K562 (cell line): ENCODE results near the gene MLXIPL. TPM values are rescaled to one million over a fixed set of nuclear protein-coding genes. Genes with fewer than 3 reads are reported as not detected.

Experiments used
- ELF1 ChIP-seq: fragments of 200-800 bp; sonication (Bioruptor generic); IDR thresholded peaks from 2 replicates; pipeline ENCODE4 v1.6.1; 2016; ENCODE audit warnings: missing genetic modification characterization, missing compliant biosample characterization
- HDGF ChIP-seq: fragments of 450-650 bp; IDR thresholded peaks from 2 replicates; pipeline ENCODE4 v1.6.1; 2016
- NFRKB ChIP-seq: fragments of 450-650 bp; IDR thresholded peaks from 2 replicates; pipeline ENCODE4 v1.6.1; 2016; ENCODE audit warnings: low read depth
- PCBP2 ChIP-seq: fragments of 200-400 bp; formaldehyde crosslinking; IDR thresholded peaks from 2 replicates; pipeline ENCODE4 v1.6.1; 2018; ENCODE audit warnings: low read length, low read depth, mild to moderate bottlenecking, moderate library complexity; ENCODE audit not compliant: poor library complexity, severe bottlenecking
- POLR2A ChIP-seq: fragments of 450-650 bp; conservative IDR thresholded peaks from 2 replicates; pipeline ENCODE4 v1.6.1; 2016
- SUPT5H ChIP-seq: fragments of 450-650 bp; IDR thresholded peaks from 2 replicates; pipeline ENCODE4 v1.6.1; 2016
- WHSC1 ChIP-seq: IDR thresholded peaks from one replicate; pipeline ENCODE4 v1.6.1; 2012; ENCODE audit warnings: low read length, control low read depth, inconsistent platforms
- ZNF644 ChIP-seq: fragments of 200-800 bp; sonication (Bioruptor generic); IDR thresholded peaks from 2 replicates; pipeline ENCODE4 v1.6.1; 2016; ENCODE audit warnings: low read depth, missing genetic modification characterization, missing compliant biosample characterization
- polyA plus RNA-seq, 8 experiments: library from polyadenylated mRNA; depleted of rRNA in 4 of 8; stranded (reverse) in 5 of 8; unstranded in 3 of 8; fragments of >200 nt; fragmentation: Nextera tagmentation in 2 of 8; fragmentation: Illumina TruSeq in 1 of 8; extraction: Ambion mirVana in 2 of 8; extraction: Trizol in 1 of 8; gene quantifications; 2 replicates each; pipeline versions ENCODE4 v1.2.1 to v1.2.3, GENCODE V29; 2011 to 2014; ENCODE audit warnings: inconsistent platforms in 1 of 8, missing spikeins in 1 of 8
- total RNA-seq, 7 experiments: library from RNA; depleted of rRNA in 6 of 7; stranded (reverse); fragments of >200 nt in 6 of 7; fragmentation: Illumina TruSeq in 2 of 7; extraction: Trizol in 2 of 7; gene quantifications; 2 replicates each; pipeline versions ENCODE4 v1.2.1 to v1.2.3, GENCODE V29; 2011 to 2021; ENCODE audit warnings: low replicate concordance in 1 of 7
- TF ChIP-seq, protein P1 (sequence below), 3 experiments: IDR thresholded peaks in 2 of 3; conservative IDR thresholded peaks in 1 of 3; 2 replicates each; pipeline ENCODE4 v1.5.1; 2011 to 2012; ENCODE audit warnings: low read length in 3 of 3, mild to moderate bottlenecking in 3 of 3, control low read depth in 2 of 3, improper control_type of control experiment in 1 of 3, inconsistent platforms in 1 of 3, low read depth in 1 of 3, mixed read lengths in 1 of 3, moderate library complexity in 1 of 3; ENCODE audit not compliant: insufficient read depth in 2 of 3
- TF ChIP-seq, protein P2 (sequence below): fragments of 450-650 bp; IDR thresholded peaks from one replicate; pipeline ENCODE4 v1.6.1; 2018; ENCODE audit warnings: mild to moderate bottlenecking, moderate library complexity; ENCODE audit not compliant: partially characterized antibody
- TF ChIP-seq, protein P3 (sequence below): fragments of 450-650 bp; IDR thresholded peaks from 2 replicates; pipeline ENCODE4 v1.6.1; 2016; ENCODE audit warnings: borderline replicate concordance
- TF ChIP-seq, protein P4 (sequence below): fragments of 200-800 bp; sonication (Bioruptor generic); IDR thresholded peaks from 2 replicates; pipeline ENCODE4 v1.6.1; 2017; ENCODE audit warnings: missing genetic modification characterization, missing compliant biosample characterization
- TF ChIP-seq, protein P5 (sequence below): fragments of 250-450 bp; sonication (Bioruptor Pico); IDR thresholded peaks from 2 replicates; pipeline ENCODE4 v1.8.0; 2022; ENCODE audit warnings: moderate library complexity, mild to moderate bottlenecking, inconsistent platforms

MLXIPL gene
- total and polyA plus RNA-seq, 9 of the 15 experiments (the other 6 are each of a cell fraction or from before 2014, with no cell fraction given): 0.11 to 18.4 (median 1.4) TPM

DNA sequence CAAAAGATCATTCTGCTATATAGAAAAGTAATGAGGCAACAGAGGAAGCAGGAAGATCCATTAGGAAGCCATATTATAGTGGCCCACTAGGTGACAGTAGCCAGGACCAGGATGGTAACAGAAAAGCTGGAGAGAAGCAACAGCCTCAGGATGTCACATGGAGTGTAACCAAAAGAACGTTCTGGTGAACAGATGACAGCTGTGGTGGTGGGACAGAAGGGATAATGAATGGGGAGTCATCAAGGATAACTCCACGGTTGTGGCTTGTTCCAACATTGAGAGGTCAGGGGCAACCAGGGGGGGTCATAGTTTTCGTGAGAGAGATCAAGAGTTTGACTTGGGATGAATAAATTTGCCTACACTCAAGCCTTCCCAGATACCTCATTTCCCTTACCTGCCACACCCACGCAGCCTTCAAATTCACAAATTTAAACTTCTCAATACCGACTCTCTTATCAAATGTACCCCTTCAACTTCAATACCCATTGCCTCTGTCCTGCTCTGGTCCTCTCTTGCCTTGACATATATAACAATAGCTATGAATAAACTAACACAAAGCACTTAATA is 55.2 kb downstream of the MLXIPL start (continued):
- TF ChIP-seq HDGF: no peak
- TF ChIP-seq, protein P1, sequence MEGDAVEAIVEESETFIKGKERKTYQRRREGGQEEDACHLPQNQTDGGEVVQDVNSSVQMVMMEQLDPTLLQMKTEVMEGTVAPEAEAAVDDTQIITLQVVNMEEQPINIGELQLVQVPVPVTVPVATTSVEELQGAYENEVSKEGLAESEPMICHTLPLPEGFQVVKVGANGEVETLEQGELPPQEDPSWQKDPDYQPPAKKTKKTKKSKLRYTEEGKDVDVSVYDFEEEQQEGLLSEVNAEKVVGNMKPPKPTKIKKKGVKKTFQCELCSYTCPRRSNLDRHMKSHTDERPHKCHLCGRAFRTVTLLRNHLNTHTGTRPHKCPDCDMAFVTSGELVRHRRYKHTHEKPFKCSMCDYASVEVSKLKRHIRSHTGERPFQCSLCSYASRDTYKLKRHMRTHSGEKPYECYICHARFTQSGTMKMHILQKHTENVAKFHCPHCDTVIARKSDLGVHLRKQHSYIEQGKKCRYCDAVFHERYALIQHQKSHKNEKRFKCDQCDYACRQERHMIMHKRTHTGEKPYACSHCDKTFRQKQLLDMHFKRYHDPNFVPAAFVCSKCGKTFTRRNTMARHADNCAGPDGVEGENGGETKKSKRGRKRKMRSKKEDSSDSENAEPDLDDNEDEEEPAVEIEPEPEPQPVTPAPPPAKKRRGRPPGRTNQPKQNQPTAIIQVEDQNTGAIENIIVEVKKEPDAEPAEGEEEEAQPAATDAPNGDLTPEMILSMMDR (IDR thresholded peaks at IDR 0.05 in 2 of 3, conservative IDR thresholded peaks at IDR 0.05 in 1 of 3; ENCODE audit: insufficient read depth in 2 of 3, low read depth in 1 of 3, low read length in 3 of 3): peak in 2 of 3 experiments; percentile 10 to 16; a peak in 1 of 6 replicates
- TF ChIP-seq PCBP2: no peak
- no peak for TF ChIP-seq ELF1 (tag)
- TF ChIP-seq, protein P2, sequence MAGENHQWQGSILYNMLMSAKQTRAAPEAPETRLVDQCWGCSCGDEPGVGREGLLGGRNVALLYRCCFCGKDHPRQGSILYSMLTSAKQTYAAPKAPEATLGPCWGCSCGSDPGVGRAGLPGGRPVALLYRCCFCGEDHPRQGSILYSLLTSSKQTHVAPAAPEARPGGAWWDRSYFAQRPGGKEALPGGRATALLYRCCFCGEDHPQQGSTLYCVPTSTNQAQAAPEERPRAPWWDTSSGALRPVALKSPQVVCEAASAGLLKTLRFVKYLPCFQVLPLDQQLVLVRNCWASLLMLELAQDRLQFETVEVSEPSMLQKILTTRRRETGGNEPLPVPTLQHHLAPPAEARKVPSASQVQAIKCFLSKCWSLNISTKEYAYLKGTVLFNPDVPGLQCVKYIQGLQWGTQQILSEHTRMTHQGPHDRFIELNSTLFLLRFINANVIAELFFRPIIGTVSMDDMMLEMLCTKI: no peak
- peak; percentile 27; the same call in 1 of the 2 replicates for TF ChIP-seq SUPT5H
- TF ChIP-seq ZNF644: no peak
- TF ChIP-seq, protein P3, sequence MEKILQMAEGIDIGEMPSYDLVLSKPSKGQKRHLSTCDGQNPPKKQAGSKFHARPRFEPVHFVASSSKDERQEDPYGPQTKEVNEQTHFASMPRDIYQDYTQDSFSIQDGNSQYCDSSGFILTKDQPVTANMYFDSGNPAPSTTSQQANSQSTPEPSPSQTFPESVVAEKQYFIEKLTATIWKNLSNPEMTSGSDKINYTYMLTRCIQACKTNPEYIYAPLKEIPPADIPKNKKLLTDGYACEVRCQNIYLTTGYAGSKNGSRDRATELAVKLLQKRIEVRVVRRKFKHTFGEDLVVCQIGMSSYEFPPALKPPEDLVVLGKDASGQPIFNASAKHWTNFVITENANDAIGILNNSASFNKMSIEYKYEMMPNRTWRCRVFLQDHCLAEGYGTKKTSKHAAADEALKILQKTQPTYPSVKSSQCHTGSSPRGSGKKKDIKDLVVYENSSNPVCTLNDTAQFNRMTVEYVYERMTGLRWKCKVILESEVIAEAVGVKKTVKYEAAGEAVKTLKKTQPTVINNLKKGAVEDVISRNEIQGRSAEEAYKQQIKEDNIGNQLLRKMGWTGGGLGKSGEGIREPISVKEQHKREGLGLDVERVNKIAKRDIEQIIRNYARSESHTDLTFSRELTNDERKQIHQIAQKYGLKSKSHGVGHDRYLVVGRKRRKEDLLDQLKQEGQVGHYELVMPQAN: no peak
- no peak for TF ChIP-seq NFRKB
- TF ChIP-seq, protein P4, sequence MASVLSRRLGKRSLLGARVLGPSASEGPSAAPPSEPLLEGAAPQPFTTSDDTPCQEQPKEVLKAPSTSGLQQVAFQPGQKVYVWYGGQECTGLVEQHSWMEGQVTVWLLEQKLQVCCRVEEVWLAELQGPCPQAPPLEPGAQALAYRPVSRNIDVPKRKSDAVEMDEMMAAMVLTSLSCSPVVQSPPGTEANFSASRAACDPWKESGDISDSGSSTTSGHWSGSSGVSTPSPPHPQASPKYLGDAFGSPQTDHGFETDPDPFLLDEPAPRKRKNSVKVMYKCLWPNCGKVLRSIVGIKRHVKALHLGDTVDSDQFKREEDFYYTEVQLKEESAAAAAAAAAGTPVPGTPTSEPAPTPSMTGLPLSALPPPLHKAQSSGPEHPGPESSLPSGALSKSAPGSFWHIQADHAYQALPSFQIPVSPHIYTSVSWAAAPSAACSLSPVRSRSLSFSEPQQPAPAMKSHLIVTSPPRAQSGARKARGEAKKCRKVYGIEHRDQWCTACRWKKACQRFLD (CRISPR knock-in tag): no peak
- TF ChIP-seq POLR2A: no peak; the same call in 1 of the 2 replicates
- TF ChIP-seq WHSC1: no peak
- TF ChIP-seq, protein P5, sequence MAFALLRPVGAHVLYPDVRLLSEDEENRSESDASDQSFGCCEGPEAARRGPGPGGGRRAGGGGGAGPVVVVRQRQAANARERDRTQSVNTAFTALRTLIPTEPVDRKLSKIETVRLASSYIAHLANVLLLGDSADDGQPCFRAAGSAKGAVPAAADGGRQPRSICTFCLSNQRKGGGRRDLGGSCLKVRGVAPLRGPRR (CRISPR knock-in tag): no peak
